OCI-LY3 (cell line): ENCODE data around the gene ZC3H12D.

Experiments used
- EZH2phosphoT487 ChIP-seq: fragments of 200-600 bp; shearing (Covaris generic); IDR thresholded peaks from 2 replicates; pipeline ENCODE4 v1.6.1; 2018; ENCODE audit warnings: antibody characterized with exemption, mixed run types, low read depth
- TF ChIP-seq, protein P1 (sequence below): fragments of 200-600, 300-600 bp; sonication (generic); IDR thresholded peaks from 2 replicates; pipeline ENCODE4 v1.5.1; 2014; ENCODE audit warnings: antibody characterized with exemption, low read length, low read depth

DNA sequence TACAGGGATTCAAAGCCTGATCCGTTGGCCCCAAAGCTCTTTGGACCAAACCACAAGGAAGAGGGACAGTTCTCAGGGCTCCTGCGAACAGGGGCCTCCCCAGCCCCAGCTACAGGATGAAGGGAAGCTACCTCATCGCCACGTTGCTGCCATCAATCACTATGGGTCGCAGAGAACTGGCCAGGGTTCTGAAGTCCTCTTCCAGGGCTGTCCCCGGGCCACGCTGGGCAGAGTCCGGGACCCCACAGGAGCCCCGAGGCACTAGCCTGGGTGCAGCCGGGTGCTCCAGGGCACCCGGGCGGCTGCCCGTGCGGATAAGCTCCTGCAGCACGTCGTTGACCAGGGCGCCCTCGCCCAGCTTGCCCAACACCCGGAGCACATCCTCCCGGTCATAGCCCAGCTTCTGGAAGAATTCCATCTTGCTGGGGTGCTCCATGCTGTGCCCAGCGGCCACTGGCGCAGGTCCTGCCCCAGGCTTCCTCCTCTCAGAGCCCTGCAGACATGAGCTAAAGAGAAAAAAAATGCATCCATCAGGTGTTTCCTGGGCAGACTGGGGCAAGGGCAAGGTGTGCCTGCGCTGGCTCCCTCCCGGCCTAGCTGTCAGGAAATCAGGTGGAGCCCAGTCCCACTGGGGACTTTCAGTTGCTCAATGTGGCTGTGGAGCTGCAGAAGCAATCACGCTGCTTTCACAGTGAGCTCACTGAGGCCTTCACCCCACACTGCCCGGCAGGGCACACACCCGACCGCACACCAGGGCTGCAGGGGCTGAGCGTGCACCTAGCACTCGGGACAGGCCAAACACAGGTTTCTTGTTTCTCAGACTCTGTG, 10.5 kb downstream of the ZC3H12D start:
- TF ChIP-seq, protein P1, sequence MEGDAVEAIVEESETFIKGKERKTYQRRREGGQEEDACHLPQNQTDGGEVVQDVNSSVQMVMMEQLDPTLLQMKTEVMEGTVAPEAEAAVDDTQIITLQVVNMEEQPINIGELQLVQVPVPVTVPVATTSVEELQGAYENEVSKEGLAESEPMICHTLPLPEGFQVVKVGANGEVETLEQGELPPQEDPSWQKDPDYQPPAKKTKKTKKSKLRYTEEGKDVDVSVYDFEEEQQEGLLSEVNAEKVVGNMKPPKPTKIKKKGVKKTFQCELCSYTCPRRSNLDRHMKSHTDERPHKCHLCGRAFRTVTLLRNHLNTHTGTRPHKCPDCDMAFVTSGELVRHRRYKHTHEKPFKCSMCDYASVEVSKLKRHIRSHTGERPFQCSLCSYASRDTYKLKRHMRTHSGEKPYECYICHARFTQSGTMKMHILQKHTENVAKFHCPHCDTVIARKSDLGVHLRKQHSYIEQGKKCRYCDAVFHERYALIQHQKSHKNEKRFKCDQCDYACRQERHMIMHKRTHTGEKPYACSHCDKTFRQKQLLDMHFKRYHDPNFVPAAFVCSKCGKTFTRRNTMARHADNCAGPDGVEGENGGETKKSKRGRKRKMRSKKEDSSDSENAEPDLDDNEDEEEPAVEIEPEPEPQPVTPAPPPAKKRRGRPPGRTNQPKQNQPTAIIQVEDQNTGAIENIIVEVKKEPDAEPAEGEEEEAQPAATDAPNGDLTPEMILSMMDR: no peak
- no peak for TF ChIP-seq EZH2phosphoT487
